HG02610 (cell line): ENCODE measurements around the gene CWC27.

ENCODE experiments used
- ATAC-seq: cut with Tn5 transposase; IDR thresholded peaks from one replicate; pipeline ENCODE4 v1.9.1; 2021; ENCODE audit warnings: mild to moderate bottlenecking, moderate library complexity; ENCODE audit not compliant: unreplicated experiment

The CWC27 gene

DNA sequence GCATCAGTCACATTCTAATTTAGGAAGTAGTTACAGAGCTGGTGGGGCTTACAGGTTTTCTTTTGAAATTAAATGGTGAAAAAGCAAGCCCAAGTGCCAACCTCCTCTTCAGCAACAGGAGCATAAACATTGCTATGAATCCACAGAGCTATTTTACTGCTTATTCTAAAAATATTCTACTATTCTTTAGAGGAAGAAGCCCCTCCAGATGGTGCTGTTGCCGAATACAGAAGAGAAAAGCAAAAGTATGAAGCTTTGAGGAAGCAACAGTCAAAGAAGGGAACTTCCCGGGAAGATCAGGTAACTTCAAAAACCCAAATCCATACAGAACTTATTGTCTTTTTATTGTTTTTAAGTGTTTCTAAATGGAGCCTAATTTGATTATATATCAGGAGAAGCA is 202.8 kb downstream of the CWC27 start:
- no peak for ATAC-seq

DNA sequence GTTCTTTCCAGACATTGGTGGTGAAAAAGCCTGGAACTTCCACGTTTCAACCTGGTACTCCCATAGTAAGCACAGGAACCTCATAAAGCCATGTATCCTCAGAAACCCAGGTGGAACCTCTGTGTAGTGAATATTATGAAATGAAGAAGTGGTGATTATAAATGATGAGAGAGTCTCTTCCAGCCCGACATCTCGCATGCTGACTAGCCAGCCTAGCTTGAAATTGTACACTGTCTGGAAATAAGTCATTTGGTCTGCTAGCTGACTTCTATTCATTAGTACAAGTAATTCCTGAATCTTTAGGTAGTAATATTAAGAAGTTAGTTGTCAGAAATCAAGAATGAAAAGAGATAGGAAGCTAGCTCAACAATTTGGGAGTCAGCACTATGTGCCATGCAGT is 203.3 kb downstream of the CWC27 start:
- ATAC-seq, result no peak

DNA sequence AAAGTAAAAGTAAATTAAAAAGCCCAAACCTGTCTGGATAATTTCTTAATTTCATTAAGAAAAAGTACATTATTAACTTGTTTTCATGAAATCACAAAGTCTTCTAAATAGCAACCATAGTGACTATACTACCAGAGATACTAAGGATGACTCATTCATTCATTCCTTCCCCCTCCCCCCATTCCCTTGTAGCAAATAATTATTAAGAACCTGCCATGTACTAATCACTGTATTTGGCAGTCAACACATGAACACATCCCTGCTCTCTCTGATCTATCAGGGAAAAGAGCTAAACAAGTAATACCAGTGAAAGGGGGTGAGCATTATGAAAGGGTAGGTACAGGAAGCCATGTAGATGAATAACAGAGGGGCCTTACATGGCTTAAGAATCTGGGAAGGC is 203.9 kb downstream of the CWC27 start:
- ATAC-seq, result no peak

DNA sequence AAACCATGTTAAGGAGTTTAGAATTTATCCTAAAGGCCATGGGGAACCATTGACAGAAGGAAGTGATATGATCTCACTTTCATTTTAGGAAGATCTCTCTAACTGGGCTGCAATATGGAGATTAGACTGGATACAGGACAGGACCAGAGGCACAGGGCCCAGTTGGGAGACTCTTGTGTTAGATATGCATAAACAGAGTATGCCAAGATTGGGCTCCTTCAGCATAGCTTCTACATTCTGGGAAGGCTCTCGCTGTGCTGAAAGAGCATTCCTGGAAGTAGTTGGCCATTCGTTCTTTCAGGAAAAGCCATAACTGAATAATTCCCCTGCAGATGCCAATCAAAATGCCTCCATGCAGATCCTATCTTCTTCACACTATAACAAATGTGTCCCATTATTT is 204.5 kb downstream of the CWC27 start:
- no peak for ATAC-seq

DNA sequence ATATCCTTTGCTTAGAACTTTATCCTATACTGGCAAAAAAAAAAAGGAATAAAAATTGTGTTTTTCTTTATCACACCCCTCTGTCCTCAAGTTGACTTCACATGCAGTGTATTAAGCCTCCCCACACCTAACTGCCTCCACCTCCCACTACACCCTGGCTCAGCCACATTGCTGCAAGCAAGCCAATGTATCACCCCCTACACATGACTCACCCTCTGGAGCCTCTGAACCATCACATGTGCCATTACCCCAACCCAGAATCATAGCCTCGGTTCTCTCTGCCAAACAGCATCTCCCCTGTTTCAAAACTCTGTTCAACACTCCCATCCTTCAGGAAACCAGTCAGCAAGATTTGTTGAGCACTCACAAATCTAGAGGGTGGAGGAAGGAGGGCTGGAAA is 209.0 kb downstream of the CWC27 start:
- no peak for ATAC-seq

DNA sequence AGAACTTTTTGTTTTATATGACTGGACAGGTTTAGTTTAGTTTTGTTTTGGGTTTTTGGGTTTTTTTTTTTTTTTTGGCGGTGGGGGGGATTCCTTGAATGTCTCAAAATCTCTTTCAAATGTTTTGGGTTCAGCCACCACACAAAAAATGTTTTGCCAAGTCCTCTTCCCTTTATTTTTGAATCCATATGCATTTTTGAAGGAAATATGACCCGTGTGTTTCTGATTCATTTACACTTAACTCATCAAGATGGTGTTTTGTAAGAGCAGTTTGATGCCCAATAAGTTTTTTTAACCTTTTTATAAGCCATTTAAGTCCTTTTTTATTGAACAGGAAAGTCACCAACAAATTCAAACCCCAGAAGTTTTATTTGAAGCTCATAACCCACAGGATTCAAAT is 209.8 kb downstream of the CWC27 start:
- no peak for ATAC-seq

DNA sequence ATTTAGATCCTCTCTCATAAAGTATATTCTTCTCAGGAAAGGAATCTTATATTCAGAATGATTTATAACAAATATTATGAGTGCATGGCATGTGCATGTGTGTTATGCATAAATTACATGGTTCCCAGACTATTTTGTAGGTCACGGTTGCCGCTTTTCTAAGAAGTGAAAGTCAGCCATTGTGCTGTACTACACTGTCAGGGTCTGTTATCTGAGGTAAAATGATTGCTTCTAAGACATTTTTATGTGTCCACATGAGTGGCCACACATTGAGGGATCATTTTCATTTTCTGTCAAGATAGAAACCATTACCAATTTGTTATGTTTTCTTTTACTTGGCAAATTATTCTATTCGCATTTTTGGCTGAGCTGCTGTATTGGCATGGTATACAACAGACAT is 210.8 kb downstream of the CWC27 start:
- peak; percentile 77 for ATAC-seq

DNA sequence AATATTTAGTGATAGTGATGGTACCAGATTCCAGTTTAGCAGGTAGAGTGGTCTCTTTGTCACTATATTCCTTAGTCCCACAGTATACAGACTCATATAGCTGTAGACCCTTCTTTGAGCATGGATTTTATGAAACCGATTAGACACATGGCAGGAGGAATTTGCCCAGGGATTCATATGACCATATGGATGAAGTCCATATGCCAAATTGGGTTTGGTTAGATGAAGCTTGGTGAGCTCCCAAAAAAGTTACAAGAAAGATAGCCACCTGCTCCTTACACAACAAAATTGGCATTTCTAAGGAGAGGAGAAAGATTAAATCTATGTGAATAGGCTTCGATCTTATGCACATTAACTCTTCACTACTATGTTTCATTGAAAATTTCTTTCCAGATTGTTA is 211.4 kb downstream of the CWC27 start:
- ATAC-seq, result no peak

DNA sequence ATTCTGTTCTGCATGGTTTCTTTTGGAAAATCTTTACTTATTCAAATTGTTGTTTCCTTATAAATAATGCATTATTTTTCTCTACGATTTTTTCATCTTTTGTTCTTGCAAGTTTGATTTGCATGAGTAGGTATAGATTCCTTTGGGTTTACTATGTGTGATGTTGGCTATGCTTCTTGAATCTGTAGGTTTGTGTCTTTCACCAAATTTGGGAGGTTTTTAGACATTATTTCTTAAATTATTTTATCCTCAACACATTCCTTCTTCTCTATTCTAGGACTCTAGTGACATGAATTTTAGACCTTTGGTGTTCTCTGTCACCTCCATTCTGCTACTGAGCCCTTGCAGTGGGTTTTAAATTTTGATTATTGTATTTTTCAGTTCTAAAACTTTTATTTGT is 219.0 kb downstream of the CWC27 start:
- no peak for ATAC-seq

DNA sequence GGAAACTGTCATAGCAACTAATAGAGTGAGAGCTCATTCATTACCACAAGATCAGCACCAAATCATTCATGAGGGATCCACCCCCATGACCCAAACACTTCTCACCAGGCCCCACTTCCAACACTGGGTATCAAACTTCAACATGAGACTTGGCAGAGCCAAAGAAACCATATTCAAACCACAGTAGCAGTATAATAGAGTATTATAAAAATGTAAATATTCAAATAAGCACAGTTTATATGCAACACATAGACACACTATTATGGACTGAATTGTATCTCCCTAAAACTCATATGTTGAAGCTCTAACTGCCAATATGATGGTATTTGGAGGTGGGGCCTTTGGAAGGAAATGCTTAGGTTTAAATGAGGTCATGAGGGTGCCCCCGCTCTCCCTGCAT is 240.5 kb downstream of the CWC27 start:
- no peak for ATAC-seq

DNA sequence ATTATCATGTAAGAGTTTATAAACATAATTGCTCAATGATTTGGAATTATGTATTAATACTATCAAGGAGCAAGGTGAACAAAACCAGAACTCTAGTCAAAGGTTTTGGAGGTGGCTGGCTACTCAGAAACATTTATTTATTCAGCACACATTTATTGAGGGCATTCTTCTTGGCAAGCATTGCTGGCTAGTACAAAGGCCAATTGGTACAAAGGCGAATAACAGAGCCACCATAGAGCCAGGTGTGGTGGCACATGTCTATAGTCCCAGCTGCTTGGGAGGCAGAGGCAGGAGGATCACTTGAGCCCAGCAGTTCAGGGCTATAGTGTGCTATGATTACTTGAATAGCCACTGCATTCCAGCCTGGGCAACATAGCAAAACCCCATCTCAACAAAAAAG is 242.1 kb downstream of the CWC27 start:
- ATAC-seq, result no peak

DNA sequence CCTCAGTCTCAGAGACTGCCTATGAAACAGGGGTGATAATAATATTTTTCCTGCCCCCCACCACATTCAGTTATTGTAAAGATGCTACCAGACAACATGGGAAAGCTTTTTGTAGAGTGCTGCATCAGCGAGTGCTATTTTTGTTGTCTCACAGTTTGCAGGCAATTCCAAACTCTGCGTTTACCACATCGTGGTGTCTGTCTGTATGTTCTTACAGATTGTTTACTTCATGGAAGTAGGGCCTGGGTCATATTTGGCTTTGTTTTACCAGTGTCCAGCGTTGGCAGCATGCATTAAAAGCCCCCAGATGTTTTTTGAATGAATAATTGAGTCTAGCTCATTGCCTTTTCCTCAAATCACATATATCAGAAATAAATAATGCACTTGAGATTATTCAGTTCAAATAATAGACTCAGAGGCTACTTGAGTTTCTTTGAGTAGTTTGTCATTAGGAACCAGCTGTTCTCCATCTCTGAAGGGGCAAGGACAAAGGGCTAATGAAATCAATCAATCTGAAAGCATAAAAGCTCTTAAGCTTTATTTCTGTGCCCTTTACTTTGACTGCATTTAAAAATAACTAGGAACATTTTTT is 243.7 kb downstream of the CWC27 start:
- ATAC-seq, result no peak

DNA sequence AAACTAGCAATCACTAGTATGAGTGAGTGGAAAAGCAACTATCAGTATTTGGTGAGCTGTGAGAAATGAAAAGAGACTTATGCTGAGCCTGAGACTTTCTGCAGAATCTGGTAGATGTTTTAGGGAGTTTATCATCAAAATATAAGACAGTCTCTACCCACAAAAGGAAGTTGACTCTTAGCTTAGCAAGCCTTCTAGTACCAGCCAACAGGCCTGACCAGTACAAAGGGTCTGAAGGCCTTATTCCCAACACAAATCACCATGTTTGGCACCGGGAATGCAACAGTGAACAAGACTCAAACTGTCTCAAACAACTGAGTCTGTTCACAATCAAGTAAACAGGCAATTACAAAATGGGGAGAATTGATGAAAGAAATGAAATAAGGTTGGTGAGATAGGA is 244.4 kb downstream of the CWC27 start:
- ATAC-seq, result no peak

DNA sequence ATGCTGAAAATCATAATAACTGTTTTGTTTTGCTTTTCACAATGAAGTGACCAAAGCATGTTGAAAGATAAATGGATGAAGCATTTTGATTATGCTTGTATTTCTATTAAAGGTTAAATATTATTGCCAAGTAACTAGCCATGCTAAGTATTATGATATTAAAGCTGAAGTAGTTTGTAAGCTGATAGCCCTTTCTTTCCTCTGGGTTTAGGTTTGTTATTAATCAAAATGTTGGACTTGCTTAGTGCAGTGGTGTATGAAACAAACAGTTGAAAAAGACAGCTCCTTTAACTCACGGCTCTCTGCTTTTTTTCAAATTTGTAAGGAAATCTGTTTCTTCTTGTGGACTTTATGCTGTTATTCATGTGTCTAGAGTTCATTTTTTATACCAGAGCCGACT is 246.0 kb downstream of the CWC27 start:
- no peak for ATAC-seq

DNA sequence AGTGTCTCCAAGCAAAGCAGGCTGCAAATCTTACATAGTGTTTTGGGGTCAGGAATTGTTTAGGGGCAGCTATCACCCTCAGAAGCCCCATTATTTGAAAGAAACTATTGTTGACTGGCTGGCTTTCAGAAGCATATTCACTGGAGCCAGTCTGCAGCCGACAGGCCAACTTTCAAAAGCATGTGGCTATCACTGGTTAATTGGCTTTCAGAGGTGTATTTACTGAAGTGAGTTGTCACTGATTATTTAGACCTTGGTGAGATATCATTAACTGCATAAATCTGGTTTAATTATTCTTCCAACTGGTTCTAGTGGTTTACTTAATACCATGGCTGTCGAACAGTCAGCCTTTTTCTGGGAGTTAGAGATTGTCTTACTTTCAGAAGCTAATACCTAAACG is 247.0 kb downstream of the CWC27 start:
- no peak for ATAC-seq

DNA sequence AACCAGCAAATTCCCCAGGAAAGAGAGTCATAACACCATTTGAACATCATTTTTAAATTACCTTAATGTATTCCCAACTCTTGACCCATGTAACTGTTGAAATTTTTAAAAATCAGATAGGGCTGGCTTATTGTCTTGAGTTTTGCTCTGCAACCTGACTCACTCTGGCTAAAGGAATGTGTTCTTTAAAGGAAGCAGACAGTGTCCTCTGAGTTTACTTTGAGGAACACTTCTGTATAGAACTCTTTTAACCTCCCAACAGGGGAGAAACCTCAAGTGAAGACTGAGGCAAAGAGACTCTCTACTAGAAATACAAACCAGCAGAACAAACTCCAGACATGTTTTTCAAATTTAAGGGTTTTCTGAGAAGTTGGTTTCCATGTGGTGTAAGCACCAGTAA is 248.9 kb downstream of the CWC27 start:
- no peak for ATAC-seq

DNA sequence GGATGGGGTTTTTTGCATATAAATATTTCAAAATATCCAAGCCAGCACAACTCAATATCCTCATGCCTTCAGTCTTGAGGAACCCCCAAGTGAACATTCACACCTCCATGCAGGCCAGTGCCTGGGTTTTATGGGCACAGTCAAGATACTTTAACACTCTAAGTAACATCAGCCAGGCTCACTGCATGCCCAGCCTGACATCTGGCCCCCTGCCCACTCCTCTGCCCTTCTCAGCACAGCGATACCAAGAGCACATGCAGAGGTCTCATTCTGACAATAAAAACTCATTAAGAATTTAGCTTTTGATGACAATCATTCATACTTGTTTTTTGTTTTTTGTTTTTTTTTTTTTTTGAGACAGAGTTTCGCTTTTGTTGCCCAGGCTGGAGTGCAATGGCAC is 250.0 kb downstream of the CWC27 start:
- ATAC-seq, result no peak

DNA sequence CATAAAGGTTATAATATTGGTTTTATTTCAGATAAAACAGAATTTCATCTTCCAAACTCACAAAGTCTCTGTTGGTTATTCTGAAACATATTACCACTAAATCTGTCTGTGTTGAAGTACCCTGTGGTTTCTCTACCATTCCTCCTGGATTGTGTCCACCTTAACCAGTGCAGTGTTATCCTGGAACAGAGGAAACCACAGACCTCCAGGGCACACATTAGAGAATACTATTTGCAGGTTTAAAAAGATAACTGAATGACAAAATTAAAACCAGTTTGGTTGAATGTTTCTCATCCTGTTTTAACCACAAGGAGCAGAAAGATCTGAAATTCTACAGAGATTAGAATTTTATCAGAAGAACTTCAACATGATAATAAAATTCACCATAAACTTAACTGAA is 251.8 kb downstream of the CWC27 start:
- ATAC-seq, result no peak

DNA sequence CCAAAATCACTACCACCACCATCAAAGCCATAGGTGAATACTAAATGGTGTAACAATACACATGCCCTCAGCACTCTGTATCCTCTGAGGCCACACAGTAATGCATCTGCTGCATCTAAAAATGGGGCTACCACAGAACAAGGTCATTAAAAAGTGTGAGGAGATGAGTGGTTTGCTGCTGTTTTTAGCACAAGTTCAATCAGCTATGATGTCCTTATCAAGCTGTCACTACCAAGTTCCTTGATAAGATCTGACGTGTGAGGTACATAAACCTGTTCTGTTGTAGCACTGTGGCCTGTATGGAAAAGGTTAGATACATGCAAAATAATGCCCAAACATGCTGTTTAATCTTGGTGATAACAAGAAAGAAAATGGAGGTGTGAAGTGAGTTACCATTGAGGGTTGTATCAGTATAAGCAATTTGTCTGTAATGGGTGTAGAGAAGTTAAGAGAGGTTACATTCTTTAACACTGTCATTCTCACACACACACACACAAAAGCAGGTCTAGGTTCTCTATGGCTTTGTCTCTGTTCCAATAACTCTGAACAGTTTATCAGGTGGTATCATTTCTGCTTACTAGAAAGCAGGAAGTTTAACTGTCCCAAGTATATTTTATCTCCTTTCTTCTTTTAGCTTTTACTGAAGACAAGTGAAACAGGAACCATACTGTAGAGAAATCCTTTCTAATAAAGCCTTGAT is 252.9 kb downstream of the CWC27 start:
- peak; percentile 58 for ATAC-seq

DNA sequence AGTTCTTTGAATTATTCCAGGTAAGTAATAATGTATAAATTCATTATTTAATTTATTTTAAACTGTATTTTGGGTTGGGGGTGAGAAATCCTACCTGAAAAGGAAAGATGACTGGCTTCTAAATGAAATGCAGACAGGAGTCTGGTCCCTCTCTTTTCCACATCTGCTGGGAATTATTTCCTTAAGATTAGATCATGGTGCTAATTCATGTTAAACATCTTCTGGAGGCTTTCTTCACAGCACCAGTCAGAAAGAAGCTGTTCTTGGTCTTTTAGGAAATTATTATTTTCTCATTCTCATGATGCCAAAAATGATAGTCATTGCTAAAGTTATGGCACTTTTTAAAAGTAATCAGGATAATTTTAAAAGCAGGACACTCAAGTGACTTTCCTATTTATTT is 254.2 kb downstream of the CWC27 start:
- no peak for ATAC-seq

DNA sequence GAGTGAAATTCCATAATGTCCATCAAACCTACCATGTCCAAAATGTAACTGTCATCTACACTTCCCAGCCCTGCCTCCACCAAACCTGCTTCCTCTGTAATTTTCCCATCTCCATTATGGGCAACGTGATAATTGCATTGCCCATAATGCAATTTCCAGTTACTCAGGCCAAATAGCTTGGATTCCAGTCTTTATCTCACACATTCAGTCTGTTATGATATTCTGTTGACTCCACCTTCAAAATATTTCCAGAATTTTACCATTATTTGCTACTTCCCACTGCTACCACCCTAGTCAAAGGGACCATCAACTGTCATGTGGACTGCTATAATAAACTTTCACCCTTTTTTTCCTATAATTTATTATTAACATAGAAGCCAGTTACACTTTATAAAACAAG is 256.0 kb downstream of the CWC27 start:
- no peak for ATAC-seq

DNA sequence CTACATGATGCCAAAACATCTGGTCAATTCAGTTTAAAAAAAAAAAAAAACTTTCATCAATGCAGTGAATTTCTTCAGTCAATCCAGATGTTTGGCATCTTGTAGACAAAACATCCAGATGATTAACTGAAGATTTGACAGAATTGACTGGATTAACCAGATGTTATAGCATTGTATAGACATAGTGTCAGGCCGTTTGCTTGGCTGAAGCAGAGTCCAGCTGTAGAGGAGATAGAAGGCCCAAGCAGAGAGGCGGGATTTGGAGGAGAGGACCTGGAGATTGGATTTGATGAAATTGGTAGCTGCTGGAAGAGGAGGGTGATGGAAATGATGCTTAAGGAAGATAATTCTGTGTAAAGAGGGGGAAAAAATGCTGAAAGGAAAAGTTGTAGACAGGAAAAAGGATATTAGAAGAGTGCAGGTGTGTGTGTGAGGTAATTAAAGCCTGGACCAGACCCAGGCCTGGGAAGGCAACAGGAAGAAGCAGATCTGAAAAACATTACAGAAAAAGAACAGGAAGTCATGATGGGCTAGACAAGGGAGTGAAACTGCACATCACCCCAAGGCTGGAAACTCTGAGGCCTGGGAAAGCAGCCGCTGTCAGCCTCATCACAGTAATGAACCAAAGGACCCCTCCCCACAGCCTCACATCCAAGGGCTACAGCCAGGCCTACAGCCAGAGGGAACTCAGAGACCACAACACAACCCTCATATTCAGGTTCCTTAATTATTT is 258.3 kb downstream of the CWC27 start:
- ATAC-seq, result no peak
